H1 (cell line): ENCODE results near the gene ZNF568. TPM values are rescaled to one million over a fixed set of nuclear protein-coding genes. Genes with fewer than 3 reads are reported as not detected.

Source experiments
- CTCF ChIA-PET: fragments of 300-600 bp; sonication (Branson Sonifier 250); formaldehyde crosslinking; loops from one replicate; lab custom pipeline; 2021; ENCODE audit not compliant: partially characterized antibody; lab: Charles Lee
- POLR2A ChIA-PET: fragments of 300-600 bp; sonication (Branson Sonifier 250); formaldehyde crosslinking; loops from one replicate; lab custom pipeline; 2021; ENCODE audit warnings: inconsistent platforms; ENCODE audit not compliant: partially characterized antibody; lab: Charles Lee
- DNase-seq, 2 experiments: peaks; one replicate each; pipeline versions ENCODE4 v3.0.0 to v3.0.0-alpha.2; 2010 to 2022; ENCODE audit warnings: low spot score in 2 of 2, low read depth in 1 of 2, mixed read lengths in 1 of 2
- FAIRE-seq: peaks from 2 replicates; lab custom pipeline; 2011; peaks lifted over from hg19 to GRCh38; lab: Jason Lieb, UNC
- H2AFZ ChIP-seq: 2 replicates; pipeline ENCODE4 v1.8.1; 2012; ENCODE audit warnings: low read length, inconsistent platforms
- H2AK5ac ChIP-seq: 2 replicates; pipeline ENCODE4 v1.6.1; 2013; ENCODE audit warnings: low read depth, low read length
- H2BK120ac ChIP-seq: replicated peaks from 2 replicates; pipeline ENCODE3; 2013; ENCODE audit warnings: low read depth, low read length, inconsistent platforms
- H2BK12ac ChIP-seq: 2 replicates; pipeline ENCODE4 v1.6.1; 2013; ENCODE audit warnings: low read depth, low read length
- H2BK15ac ChIP-seq: 2 replicates; pipeline ENCODE4 v1.6.1; 2013; ENCODE audit warnings: low read length
- H2BK20ac ChIP-seq: 2 replicates; pipeline ENCODE4 v1.6.1; 2013; ENCODE audit warnings: low read length
- H2BK5ac ChIP-seq: 2 replicates; pipeline ENCODE4 v1.6.1; 2013; ENCODE audit warnings: low read depth, low read length
- H3K14ac ChIP-seq: 2 replicates; pipeline ENCODE4 v1.6.1; 2013; ENCODE audit warnings: inconsistent platforms; ENCODE audit not compliant: insufficient read length
- H3K18ac ChIP-seq: 2 replicates; pipeline ENCODE4 v1.6.1; 2013; ENCODE audit warnings: low read length; ENCODE audit errors: extremely low read depth
- H3K23ac ChIP-seq: 2 replicates; pipeline ENCODE4 v1.6.1; 2013; ENCODE audit warnings: inconsistent platforms; ENCODE audit not compliant: insufficient read length
- H3K23me2 ChIP-seq: 2 replicates; pipeline ENCODE4 v1.6.1; 2013; ENCODE audit warnings: low read depth, low read length
- H3K27ac ChIP-seq: 2 replicates; pipeline ENCODE4 v1.6.1; 2011; ENCODE audit warnings: low read depth, low read length, inconsistent platforms
- H3K27me3 ChIP-seq, 4 experiments: replicated peaks in 1 of 4; 1 replicate in 1 of 4; 2 replicates in 3 of 4; pipeline versions ENCODE4 v1.6.1 to v1.8.1; 2011 to 2013; ENCODE audit warnings: low read length in 3 of 4, mild to moderate bottlenecking in 3 of 4, inconsistent platforms in 2 of 4, mixed read lengths in 2 of 4, moderate library complexity in 1 of 4; ENCODE audit not compliant: control insufficient read depth in 3 of 4, insufficient read depth in 3 of 4; ENCODE audit errors: extremely low read depth in 1 of 4
- H3K36me3 ChIP-seq, 4 experiments: 2 replicates each; pipeline versions ENCODE4 v1.6.1 to v1.8.1; 2011 to 2013; ENCODE audit warnings: mild to moderate bottlenecking in 4 of 4, low read length in 3 of 4, moderate library complexity in 2 of 4, control low read depth in 1 of 4, inconsistent platforms in 1 of 4; ENCODE audit not compliant: insufficient read depth in 4 of 4, control insufficient read depth in 2 of 4
- H3K4ac ChIP-seq: replicated peaks from 2 replicates; pipeline ENCODE3; 2013; ENCODE audit warnings: low read length, low read depth, mixed read lengths, inconsistent platforms; ENCODE audit not compliant: insufficient read length
- H3K4me1 ChIP-seq, 4 experiments: replicated peaks in 1 of 4; 1 replicate in 1 of 4; 2 replicates in 3 of 4; pipeline versions ENCODE4 v1.6.1 to v1.8.1; 2011 to 2013; ENCODE audit warnings: low read length in 3 of 4, inconsistent platforms in 2 of 4, mixed read lengths in 1 of 4; ENCODE audit not compliant: insufficient read depth in 4 of 4, control insufficient read depth in 3 of 4
- H3K4me2 ChIP-seq, 2 experiments: 2 replicates each; pipeline versions ENCODE4 v1.6.1 to v1.8.1; 2011 to 2013; ENCODE audit warnings: low read depth in 2 of 2, low read length in 2 of 2, control low read depth in 1 of 2, inconsistent platforms in 1 of 2, mild to moderate bottlenecking in 1 of 2; ENCODE audit not compliant: insufficient read depth in 1 of 2
- H3K4me3 ChIP-seq, 4 experiments: fragments of 200-600, 300-600 bp in 1 of 4; sonication (generic), shearing (Covaris generic), sonication (Bioruptor Twin) in 1 of 4; 2 replicates each; pipeline versions ENCODE4 v1.5.1 to v1.8.1; 2011 to 2016; ENCODE audit warnings: low read length in 4 of 4, low read depth in 3 of 4, control low read depth in 2 of 4, inconsistent platforms in 2 of 4, mild to moderate bottlenecking in 2 of 4, mixed read lengths in 1 of 4, moderate library complexity in 1 of 4; ENCODE audit not compliant: insufficient read depth in 2 of 4; ENCODE audit errors: extremely low read depth in 1 of 4
- H3K56ac ChIP-seq: replicated peaks from 2 replicates; pipeline ENCODE3; 2013; ENCODE audit warnings: low read depth, mild to moderate bottlenecking, mixed read lengths, low read length, inconsistent platforms; ENCODE audit not compliant: insufficient read length
- H3K79me1 ChIP-seq: 2 replicates; pipeline ENCODE4 v1.6.1; 2013; ENCODE audit warnings: low read depth, low read length, control low read depth
- H3K79me2 ChIP-seq, 2 experiments: 2 replicates each; pipeline versions ENCODE4 v1.6.1 to v1.8.1; 2012 to 2013; ENCODE audit warnings: low read length in 2 of 2, mild to moderate bottlenecking in 2 of 2, inconsistent platforms in 1 of 2; ENCODE audit not compliant: insufficient read depth in 2 of 2, control insufficient read depth in 1 of 2
- H3K9ac ChIP-seq, 4 experiments: replicated peaks in 1 of 4; 1 replicate in 1 of 4; 2 replicates in 3 of 4; pipeline versions ENCODE4 v1.6.1 to v1.8.1; 2011 to 2013; ENCODE audit warnings: low read depth in 3 of 4, low read length in 3 of 4, control low read depth in 2 of 4, mild to moderate bottlenecking in 2 of 4, moderate library complexity in 2 of 4, inconsistent platforms in 1 of 4; ENCODE audit errors: extremely low read depth in 1 of 4
- H3K9me3 ChIP-seq, 2 experiments: 2 replicates each; pipeline versions ENCODE4 v1.6.1 to v1.8.1; 2012 to 2013; ENCODE audit warnings: mild to moderate bottlenecking in 2 of 2, moderate library complexity in 2 of 2, control low read depth in 1 of 2, inconsistent platforms in 1 of 2, low read depth in 1 of 2, low read length in 1 of 2, mixed read lengths in 1 of 2; ENCODE audit not compliant: insufficient read depth in 2 of 2
- H4K20me1 ChIP-seq, 2 experiments: replicated peaks in 1 of 2; 2 replicates each; pipeline versions ENCODE3 to v1.8.1; 2011 to 2013; ENCODE audit warnings: inconsistent platforms in 2 of 2, low read length in 2 of 2, mild to moderate bottlenecking in 1 of 2; ENCODE audit not compliant: insufficient read depth in 2 of 2, control insufficient read depth in 1 of 2
- H4K5ac ChIP-seq: 2 replicates; pipeline ENCODE4 v1.6.1; 2013; ENCODE audit warnings: low read length, low read depth, mixed read lengths, inconsistent platforms; ENCODE audit not compliant: insufficient read length
- H4K8ac ChIP-seq: 2 replicates; pipeline ENCODE4 v1.8.0; 2013; ENCODE audit warnings: mild to moderate bottlenecking, moderate library complexity, low read length, inconsistent platforms; ENCODE audit not compliant: insufficient read depth; ENCODE audit errors: extremely low read depth
- H4K91ac ChIP-seq: replicated peaks from 2 replicates; pipeline ENCODE3; 2013; ENCODE audit warnings: low read length, mixed read lengths, inconsistent platforms; ENCODE audit not compliant: insufficient read length
- HDAC2 ChIP-seq, 2 experiments: fragments of 300-600 bp in 1 of 2; sonication (generic) in 1 of 2; IDR thresholded peaks; 2 replicates each; pipeline ENCODE4 v1.6.1; 2011 to 2012; ENCODE audit warnings: low read depth in 2 of 2, low read length in 2 of 2, mild to moderate bottlenecking in 2 of 2, moderate library complexity in 2 of 2, borderline replicate concordance in 1 of 2, inconsistent platforms in 1 of 2
- NRF1 ChIP-seq: IDR thresholded peaks from 2 replicates; pipeline ENCODE4 v1.6.1; 2011; ENCODE audit warnings: mild to moderate bottlenecking, low read depth, low read length, improper control_type of control experiment
- RXRA ChIP-seq: IDR thresholded peaks from 2 replicates; pipeline ENCODE4 v1.6.1; 2011; ENCODE audit warnings: low read depth, mild to moderate bottlenecking, low read length, moderate library complexity; ENCODE audit not compliant: insufficient read depth
- TEAD4 ChIP-seq: IDR thresholded peaks from 2 replicates; pipeline ENCODE4 v1.6.1; 2012; ENCODE audit warnings: low read depth, low read length, inconsistent platforms, mixed read lengths
- WGBS, 2 experiments: shearing (Covaris generic) in 1 of 2; methylation state at CpG; one replicate each; pipeline versions ENCODE4 v1.1.6 to v1.1.7; 2013 to 2015; ENCODE audit warnings: low lambda C conversion rate in 2 of 2, mixed read lengths in 2 of 2, inconsistent platforms in 1 of 2, low coverage in 1 of 2, missing lambda C conversion rate in 1 of 2; ENCODE audit not compliant: insufficient replicate concordance in 2 of 2, insufficient coverage in 1 of 2, insufficient read length in 1 of 2; ENCODE audit errors: extremely low coverage in 1 of 2, missing lambda C conversion rate in 1 of 2; 5-methylcytosine and 5-hydroxymethylcytosine counted together
- polyA plus RNA-seq, 7 experiments: library from polyadenylated mRNA; depleted of rRNA in 3 of 7; stranded (reverse) in 5 of 7; unstranded in 2 of 7; fragments of >200 nt in 5 of 7; fragments of 200-250 nt in 2 of 7; gene quantifications; 1 replicate in 5 of 7; 2 replicates in 1 of 7; 4 replicates in 1 of 7; pipeline versions ENCODE4 v1.2.1 to v1.2.3, GENCODE V29; 2011 to 2013; ENCODE audit warnings: missing spikeins in 2 of 7, mixed read lengths in 2 of 7
- total RNA-seq: library from RNA; stranded (reverse); fragmentation: NEBNext Ultra II Directional; extraction: Animal tissue kit (Norgen Biotek cat#: 25700); gene quantifications from 2 replicates; pipeline ENCODE4 v1.2.1, GENCODE V29; 2021

Gene ZNF568
- total and polyA plus RNA-seq, 2 of the 8 experiments (the other 6 are each of a cell fraction or from before 2014, with no cell fraction given) = 1.6 to 2.4 TPM

- POLR2A ChIA-PET = interaction anchor here (1.1 kb wide), 1 partner anchor 67 kb away, joined by 4 read pairs; no protein-coding TSS in a partner anchor
- no peak overlapping the region for H3K27ac ChIP-seq
These were observed 859 bp downstream of the ZNF568 start for GRCh38 chr19:36916991-36917390.

More at GRCh38 chr19:36916991-36917390, 859 bp downstream of the ZNF568 start:
- Histone ChIP-seq H2AK5ac (no peak overlapping the region), H2BK15ac (no peak overlapping the region), H2AFZ (peak overlapping the region; percentile 99), H3K9ac (peak overlapping the region in 1 of 4 experiments; percentile 74; a peak in 3 of 7 replicates), H2BK20ac (no peak overlapping the region), H3K23ac (no peak overlapping the region), H3K9me3 (peaks cover 8 to 12% of the 10 kb centered on the region in 2 experiments; a peak in 2 of 4 replicates), H3K79me2 (no peaks in the 10 kb centered on the region; a peak in 1 of 4 replicates), H3K4me3 (peak overlapping the region; percentile 81 to 92 (median 84); a peak in 7 of 8 replicates), H4K91ac (no peak overlapping the region), H3K4ac (no peak overlapping the region), H3K36me3 (peaks cover 0 to 10% (median 4%) of the 10 kb centered on the region in 4 experiments; a peak in 4 of 8 replicates), H2BK120ac (no peak overlapping the region), H3K18ac (no peak overlapping the region), H2BK12ac (no peak overlapping the region), H3K14ac (no peak overlapping the region), H3K56ac (no peak overlapping the region), H4K8ac (peak overlapping the region; percentile 9; the same call in 1 of the 2 replicates), H3K4me1 (peaks cover 0 to 4% (median 2%) of the 10 kb centered on the region in 4 experiments; a peak in 2 of 7 replicates), H3K79me1 (peaks cover 4% of the 10 kb centered on the region), H4K5ac (no peak overlapping the region), H4K20me1 (no peaks in the 10 kb centered on the region), H2BK5ac (no peak overlapping the region), H3K23me2 (peaks cover 6% of the 10 kb centered on the region), H3K4me2 (peak overlapping the region; percentile 83 to 87), H3K27me3 (no peaks in the 10 kb centered on the region)
- DNase-seq = no peak
- FAIRE-seq = no peak
- 81% methylated on average over 7 of the region's 7 CpGs; no CpG with 5 or more reads in 1 of the 2 experiments for WGBS, 2 experiments
- CTCF ChIA-PET = interaction anchor here (0.9 to 1.1 kb wide), 2 partner anchors 9 to 15 kb away, joined by 3 read pairs; no protein-coding TSS in a partner anchor
- TF ChIP-seq HDAC2 (IDR thresholded peaks at IDR 0.05; ENCODE audit: borderline replicate concordance in 1 of 2, low read depth in 2 of 2, low read length in 2 of 2) (no peak), RXRA (no peak), TEAD4 (no peak), NRF1 (no peak)
